ENCODE results near the gene PSMD1.
"Not testable (repeated sequence)": the region's sequence is repeated elsewhere in the genome, so short reads cannot be mapped to it uniquely, and the experiment has no call there.

The PSMD1 gene

DNA sequence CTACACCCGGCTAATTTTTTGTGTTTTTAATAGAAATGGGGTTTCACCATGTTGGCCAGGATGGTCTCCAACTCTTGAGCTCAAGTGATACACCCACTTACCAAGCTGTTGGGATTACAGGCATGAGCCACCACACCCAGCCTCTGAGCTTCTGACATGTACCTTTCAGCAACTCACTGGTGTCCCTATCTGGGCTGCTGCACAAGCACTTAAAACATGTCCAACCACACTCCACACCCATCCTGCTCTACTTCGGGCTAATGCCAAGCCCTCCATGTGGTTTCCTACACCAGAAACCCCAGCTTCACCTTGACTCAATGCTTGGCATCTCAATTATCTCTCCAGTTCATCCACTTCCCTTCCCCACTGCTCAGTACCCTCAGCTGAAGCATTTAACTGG is 119.4 kb downstream of the PSMD1 start (continued):
- TF ChIP-seq, protein P1, sequence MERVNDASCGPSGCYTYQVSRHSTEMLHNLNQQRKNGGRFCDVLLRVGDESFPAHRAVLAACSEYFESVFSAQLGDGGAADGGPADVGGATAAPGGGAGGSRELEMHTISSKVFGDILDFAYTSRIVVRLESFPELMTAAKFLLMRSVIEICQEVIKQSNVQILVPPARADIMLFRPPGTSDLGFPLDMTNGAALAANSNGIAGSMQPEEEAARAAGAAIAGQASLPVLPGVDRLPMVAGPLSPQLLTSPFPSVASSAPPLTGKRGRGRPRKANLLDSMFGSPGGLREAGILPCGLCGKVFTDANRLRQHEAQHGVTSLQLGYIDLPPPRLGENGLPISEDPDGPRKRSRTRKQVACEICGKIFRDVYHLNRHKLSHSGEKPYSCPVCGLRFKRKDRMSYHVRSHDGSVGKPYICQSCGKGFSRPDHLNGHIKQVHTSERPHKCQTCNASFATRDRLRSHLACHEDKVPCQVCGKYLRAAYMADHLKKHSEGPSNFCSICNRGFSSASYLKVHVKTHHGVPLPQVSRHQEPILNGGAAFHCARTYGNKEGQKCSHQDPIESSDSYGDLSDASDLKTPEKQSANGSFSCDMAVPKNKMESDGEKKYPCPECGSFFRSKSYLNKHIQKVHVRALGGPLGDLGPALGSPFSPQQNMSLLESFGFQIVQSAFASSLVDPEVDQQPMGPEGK (tag by site-specific recombination; IDR thresholded peaks at IDR 0.05), result no peak
- TF ChIP-seq ZNF677 (tag by site-specific recombination; IDR thresholded peaks at IDR 0.05), result no peak
- no peak for TF ChIP-seq GFI1B (tag by site-specific recombination; IDR thresholded peaks at IDR 0.05)
- TF ChIP-seq ZNF792 (tag by site-specific recombination; IDR thresholded peaks at IDR 0.05), result no peak
- TF ChIP-seq ZNF48 (tag by site-specific recombination; IDR thresholded peaks at IDR 0.05), result no peak
- TF ChIP-seq, protein P2, sequence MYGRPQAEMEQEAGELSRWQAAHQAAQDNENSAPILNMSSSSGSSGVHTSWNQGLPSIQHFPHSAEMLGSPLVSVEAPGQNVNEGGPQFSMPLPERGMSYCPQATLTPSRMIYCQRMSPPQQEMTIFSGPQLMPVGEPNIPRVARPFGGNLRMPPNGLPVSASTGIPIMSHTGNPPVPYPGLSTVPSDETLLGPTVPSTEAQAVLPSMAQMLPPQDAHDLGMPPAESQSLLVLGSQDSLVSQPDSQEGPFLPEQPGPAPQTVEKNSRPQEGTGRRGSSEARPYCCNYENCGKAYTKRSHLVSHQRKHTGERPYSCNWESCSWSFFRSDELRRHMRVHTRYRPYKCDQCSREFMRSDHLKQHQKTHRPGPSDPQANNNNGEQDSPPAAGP (tag by site-specific recombination; IDR thresholded peaks at IDR 0.05), result no peak

DNA sequence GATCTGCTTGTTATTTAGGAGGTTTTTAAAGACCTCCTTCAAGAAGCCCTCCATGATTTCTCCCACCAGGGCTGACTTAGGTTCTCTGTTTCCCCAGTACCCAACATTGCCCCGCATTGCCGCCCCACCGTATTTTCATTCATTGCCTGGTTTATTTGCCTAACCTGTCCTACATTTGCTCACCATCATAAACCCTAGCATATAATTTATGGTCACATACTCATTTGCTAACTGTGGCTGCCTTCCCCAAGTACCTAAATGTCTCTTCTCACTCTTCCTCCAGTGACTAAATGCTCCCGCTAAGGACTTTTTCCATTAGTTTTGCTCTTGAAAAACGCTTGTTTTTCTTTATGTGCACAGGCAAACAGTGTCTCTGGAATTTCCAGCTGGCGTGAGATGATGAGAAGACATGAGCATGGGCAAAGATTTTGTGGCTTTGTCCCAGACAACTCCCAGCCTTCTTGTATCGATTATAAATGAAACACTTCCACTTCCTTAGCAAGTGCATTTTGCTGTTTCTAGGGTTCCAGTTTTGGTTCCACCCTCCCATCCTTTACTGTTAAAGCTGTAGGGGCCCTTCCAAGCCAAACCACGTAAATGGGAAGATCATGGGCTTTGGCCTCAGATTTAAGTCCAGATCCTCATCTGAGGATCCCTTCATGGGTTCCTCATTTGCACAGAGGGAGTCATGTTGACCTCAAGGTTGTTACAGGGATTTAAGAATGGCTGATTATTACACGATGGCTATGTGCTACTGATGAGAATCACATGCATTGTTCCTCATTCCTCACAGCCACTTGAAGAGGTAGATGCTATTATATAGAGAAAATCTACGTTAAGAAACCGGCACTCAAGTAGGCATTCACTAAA is 120.7 kb downstream of the PSMD1 start:
- POLR2A ChIA-PET, result no interaction called here
- Histone ChIP-seq H3K27ac (ENCODE audit: extremely low read depth, low read depth, low read length) (no peak overlapping the region), H3K36me3 (ENCODE audit: control insufficient read depth in 2 of 2, insufficient read depth in 1 of 2, low read length in 2 of 2) (peaks cover 10 to 26% of the 10 kb centered on the region in 2 experiments; a peak in 2 of 3 replicates), H3K4me1 (ENCODE audit: control insufficient read depth, insufficient read depth, low read length) (no peaks in the 10 kb centered on the region), H3K4me3 (ENCODE audit: low read depth, low read length) (no peak overlapping the region), H3K9me3 (ENCODE audit: control insufficient read depth, insufficient read depth, low read depth, low read length) (no peaks in the 10 kb centered on the region)
- CTCF ChIA-PET, result no interaction called here
- no peak for TF ChIP-seq TRIM28 (IDR thresholded peaks at IDR 0.05; ENCODE audit: borderline replicate concordance, low read length)
- TF ChIP-seq, protein P3, sequence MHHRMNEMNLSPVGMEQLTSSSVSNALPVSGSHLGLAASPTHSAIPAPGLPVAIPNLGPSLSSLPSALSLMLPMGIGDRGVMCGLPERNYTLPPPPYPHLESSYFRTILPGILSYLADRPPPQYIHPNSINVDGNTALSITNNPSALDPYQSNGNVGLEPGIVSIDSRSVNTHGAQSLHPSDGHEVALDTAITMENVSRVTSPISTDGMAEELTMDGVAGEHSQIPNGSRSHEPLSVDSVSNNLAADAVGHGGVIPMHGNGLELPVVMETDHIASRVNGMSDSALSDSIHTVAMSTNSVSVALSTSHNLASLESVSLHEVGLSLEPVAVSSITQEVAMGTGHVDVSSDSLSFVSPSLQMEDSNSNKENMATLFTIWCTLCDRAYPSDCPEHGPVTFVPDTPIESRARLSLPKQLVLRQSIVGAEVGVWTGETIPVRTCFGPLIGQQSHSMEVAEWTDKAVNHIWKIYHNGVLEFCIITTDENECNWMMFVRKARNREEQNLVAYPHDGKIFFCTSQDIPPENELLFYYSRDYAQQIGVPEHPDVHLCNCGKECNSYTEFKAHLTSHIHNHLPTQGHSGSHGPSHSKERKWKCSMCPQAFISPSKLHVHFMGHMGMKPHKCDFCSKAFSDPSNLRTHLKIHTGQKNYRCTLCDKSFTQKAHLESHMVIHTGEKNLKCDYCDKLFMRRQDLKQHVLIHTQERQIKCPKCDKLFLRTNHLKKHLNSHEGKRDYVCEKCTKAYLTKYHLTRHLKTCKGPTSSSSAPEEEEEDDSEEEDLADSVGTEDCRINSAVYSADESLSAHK (tag by site-specific recombination; IDR thresholded peaks at IDR 0.05), result peak; percentile 17; the same call in 1 of the 2 replicates
- TF ChIP-seq ZNF626 (tag by site-specific recombination; IDR thresholded peaks at IDR 0.05), result no peak
- TF ChIP-seq, protein P4, sequence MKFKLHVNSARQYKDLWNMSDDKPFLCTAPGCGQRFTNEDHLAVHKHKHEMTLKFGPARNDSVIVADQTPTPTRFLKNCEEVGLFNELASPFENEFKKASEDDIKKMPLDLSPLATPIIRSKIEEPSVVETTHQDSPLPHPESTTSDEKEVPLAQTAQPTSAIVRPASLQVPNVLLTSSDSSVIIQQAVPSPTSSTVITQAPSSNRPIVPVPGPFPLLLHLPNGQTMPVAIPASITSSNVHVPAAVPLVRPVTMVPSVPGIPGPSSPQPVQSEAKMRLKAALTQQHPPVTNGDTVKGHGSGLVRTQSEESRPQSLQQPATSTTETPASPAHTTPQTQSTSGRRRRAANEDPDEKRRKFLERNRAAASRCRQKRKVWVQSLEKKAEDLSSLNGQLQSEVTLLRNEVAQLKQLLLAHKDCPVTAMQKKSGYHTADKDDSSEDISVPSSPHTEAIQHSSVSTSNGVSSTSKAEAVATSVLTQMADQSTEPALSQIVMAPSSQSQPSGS (tag by site-specific recombination; IDR thresholded peaks at IDR 0.05; ENCODE audit: low read depth), result no peak
- no peak for TF ChIP-seq ZNF610 (tag by site-specific recombination; IDR thresholded peaks at IDR 0.05; ENCODE audit: borderline replicate concordance)

DNA sequence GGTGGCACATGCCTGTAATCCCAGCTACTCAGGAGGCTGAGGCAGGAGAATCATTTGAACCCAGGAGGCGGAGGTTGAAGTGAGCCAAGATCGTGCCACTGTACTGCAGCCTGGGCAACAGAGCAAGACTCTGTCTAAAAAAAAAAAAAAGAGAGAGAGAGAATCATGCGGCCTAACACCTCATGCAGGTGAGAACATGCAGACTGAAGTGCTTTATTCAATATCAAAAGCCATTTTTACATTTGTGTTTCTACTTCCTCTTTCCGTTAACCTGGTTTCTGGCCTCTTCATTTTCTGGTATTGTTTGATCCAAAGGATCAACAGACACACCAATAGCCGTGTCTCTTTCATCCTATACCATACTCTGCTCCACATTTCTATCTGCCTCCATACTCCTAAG is 122.1 kb downstream of the PSMD1 start:
- peaks cover 3 to 14% of the 10 kb centered on the region in 2 experiments; a peak in 2 of 3 replicates for H3K36me3 ChIP-seq (ENCODE audit: control insufficient read depth in 2 of 2, insufficient read depth in 1 of 2, low read length in 2 of 2)
- H3K4me3 ChIP-seq (ENCODE audit: low read depth, low read length); H3K9me3 ChIP-seq (ENCODE audit: control insufficient read depth, insufficient read depth, low read depth, low read length); CTCF ChIA-PET; POLR2A ChIA-PET; H3K27ac ChIP-seq (ENCODE audit: extremely low read depth, low read depth, low read length); H3K4me1 ChIP-seq (ENCODE audit: control insufficient read depth, insufficient read depth, low read length): not testable (repeated sequence)
